GM19035 (cell line): ENCODE measurements around the gene HAUS5.
"Not testable (repeated sequence)": the region's sequence is repeated elsewhere in the genome, so short reads cannot be mapped to it uniquely, and the experiment has no call there.

Experiments used
- ATAC-seq: cut with Tn5 transposase; IDR thresholded peaks from one replicate; pipeline ENCODE4 v1.9.1; 2021; ENCODE audit not compliant: unreplicated experiment

HAUS5 gene

GRCh38 chr19:35612559-35613321 is at the start of gene HAUS5:
Gene HAUS5 (plus strand): TSS chr19:35612735. CDS start chr19:35612795, 60 bp downstream.
- ATAC-seq: peak; percentile 74

GRCh38 chr19:35562776-35563175 is 49.8 kb upstream of the HAUS5 start:
- ATAC-seq: no peak

GRCh38 chr19:35563207-35563829 is 49.2 kb upstream of the HAUS5 start, which contains the start of gene ATP4A:
Gene ATP4A (minus strand): TSS chr19:35563658. CDS start chr19:35563629, 29 bp downstream.
- ATAC-seq: no peak

GRCh38 chr19:35565016-35565856 is 47.3 kb upstream of the HAUS5 start:
- ATAC-seq: no peak

- ATAC-seq: no peak
Observed at GRCh38 chr19:35566738-35567137, 45.8 kb upstream of the HAUS5 start.

GRCh38 chr19:35569281-35569781 is 43.2 kb upstream of the HAUS5 start:
- ATAC-seq: no peak

GRCh38 chr19:35571406-35571965 is 41.0 kb upstream of the HAUS5 start:
- ATAC-seq: no peak

- ATAC-seq: no peak
Observed at GRCh38 chr19:35577918-35578317, 34.6 kb upstream of the HAUS5 start.

- ATAC-seq: no peak
Observed at GRCh38 chr19:35578707-35579106, 33.8 kb upstream of the HAUS5 start.

GRCh38 chr19:35582760-35583159 is 29.8 kb upstream of the HAUS5 start:
- no peak for ATAC-seq

- ATAC-seq: no peak
Observed at GRCh38 chr19:35585848-35586247, 26.7 kb upstream of the HAUS5 start, which contains the start of gene PMIS2. Gene PMIS2 (plus strand): TSS chr19:35586173. CDS start chr19:35586260, 87 bp downstream.

GRCh38 chr19:35587321-35587720 is 25.2 kb upstream of the HAUS5 start:
- no peak for ATAC-seq

GRCh38 chr19:35590875-35591274 is 21.7 kb upstream of the HAUS5 start:
- ATAC-seq: no peak

- no peak for ATAC-seq
Observed at GRCh38 chr19:35592226-35592625, 20.3 kb upstream of the HAUS5 start.

GRCh38 chr19:35595026-35595425 is 17.5 kb upstream of the HAUS5 start:
- not testable (repeated sequence) for ATAC-seq

GRCh38 chr19:35595928-35596327 is 16.6 kb upstream of the HAUS5 start:
- ATAC-seq: no peak

GRCh38 chr19:35596366-35596999 is 16.1 kb upstream of the HAUS5 start:
- no peak for ATAC-seq

GRCh38 chr19:35601971-35602370 is 10.6 kb upstream of the HAUS5 start:
- ATAC-seq: no peak

- not testable (repeated sequence) for ATAC-seq
Observed at GRCh38 chr19:35604436-35604835, 8.1 kb upstream of the HAUS5 start.

- ATAC-seq: not testable (repeated sequence)
Observed at GRCh38 chr19:35607170-35607569, 5.4 kb upstream of the HAUS5 start.
